OCI-LY1 (cell line): ENCODE data around the gene SMAD1.

Experiments used
- CTCF ChIP-seq: fragments of 200-600 bp; sonication (generic), shearing (Covaris generic); IDR thresholded peaks from 2 replicates; pipeline ENCODE4 v1.5.1; 2017; ENCODE audit warnings: mild to moderate bottlenecking, antibody characterized with exemption, low read length, moderate library complexity, mixed read lengths
- EZH2 ChIP-seq: fragments of 200-600 bp; sonication (generic), shearing (Covaris generic); IDR thresholded peaks from 2 replicates; pipeline ENCODE4 v1.8.0; 2017; ENCODE audit warnings: borderline replicate concordance, mixed run types, mild to moderate bottlenecking, antibody characterized with exemption, low read length, moderate library complexity, mixed read lengths

GRCh38 chr4:145535202-145535601, 53.5 kb downstream of the SMAD1 start:
- TF ChIP-seq CTCF (no peak), EZH2 (no peak)
